ENCODE measurements around the gene ALDH16A1.
"Not testable (repeated sequence)": the region's sequence is repeated elsewhere in the genome, so short reads cannot be mapped to it uniquely, and the experiment has no call there.

Gene ALDH16A1

DNA sequence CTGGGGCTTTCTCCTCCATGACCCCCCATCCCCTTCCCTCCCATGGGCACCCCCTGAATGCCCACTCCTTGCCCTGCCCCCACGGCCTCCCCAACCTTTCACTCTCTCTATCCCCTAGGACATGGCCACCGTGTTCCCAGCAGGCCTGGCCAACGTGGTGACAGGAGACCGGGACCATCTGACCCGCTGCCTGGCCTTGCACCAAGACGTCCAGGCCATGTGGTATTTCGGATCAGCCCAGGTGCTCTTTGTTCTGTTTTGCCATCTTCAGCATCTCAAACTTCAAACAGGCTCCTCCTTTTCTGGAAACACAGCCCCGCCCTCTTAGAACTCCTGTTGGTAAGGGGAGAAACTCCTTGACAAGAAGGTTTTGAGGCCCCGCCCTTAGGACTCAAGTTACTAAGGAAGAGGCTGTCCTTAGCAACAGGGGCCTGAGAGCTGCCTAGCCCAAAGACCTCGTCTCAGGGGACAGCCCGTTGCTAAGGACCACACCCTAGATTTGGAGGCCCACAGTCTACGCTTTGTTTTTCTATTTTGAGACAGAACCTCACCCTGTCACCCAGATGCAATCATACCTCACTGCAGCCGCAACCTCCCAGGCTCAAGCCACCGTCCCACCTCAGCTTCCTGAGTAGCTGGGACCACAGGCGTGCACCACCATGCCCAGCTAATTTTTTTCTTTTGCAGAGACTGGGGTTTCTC, 15.9 kb downstream of the ALDH16A1 start:
- peak; percentile 80 for DNase-seq

DNA sequence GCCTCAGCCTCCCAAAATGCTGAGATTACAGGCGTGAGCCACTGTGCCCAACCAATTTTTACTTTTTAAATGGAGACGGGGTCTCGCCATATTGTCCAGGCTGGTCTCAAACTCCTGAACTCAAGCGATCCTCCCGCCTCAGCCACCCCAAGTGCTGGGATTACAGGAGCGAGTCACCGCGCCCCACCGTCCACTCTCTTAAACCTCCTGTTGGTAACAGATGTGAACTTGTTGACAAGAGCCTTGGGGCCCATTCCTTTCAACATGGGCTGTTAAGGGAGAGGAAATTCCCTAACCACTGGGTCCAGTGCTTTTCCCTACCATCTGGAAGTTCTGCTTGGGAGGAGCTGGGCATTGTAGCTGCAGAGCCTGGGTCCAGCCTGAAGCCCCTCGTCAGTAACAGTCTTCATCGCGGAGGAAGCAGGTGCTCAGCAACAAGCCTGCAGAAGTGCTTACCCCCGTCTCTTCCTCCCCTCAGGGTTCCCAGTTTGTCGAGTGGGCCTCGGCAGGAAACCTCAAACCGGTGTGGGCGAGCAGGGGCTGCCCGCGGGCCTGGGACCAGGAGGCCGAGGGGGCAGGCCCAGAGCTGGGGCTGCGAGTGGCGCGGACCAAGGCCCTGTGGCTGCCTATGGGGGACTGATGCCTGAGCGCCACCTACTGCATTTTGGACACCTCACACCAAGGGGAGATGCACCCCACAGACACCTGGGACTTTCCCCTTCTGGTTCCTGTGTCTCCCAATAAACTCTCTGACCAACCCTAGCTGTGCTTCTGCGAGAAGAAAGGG, 17.0 kb downstream of the ALDH16A1 start:
- DNase-seq = peak; percentile 50

DNA sequence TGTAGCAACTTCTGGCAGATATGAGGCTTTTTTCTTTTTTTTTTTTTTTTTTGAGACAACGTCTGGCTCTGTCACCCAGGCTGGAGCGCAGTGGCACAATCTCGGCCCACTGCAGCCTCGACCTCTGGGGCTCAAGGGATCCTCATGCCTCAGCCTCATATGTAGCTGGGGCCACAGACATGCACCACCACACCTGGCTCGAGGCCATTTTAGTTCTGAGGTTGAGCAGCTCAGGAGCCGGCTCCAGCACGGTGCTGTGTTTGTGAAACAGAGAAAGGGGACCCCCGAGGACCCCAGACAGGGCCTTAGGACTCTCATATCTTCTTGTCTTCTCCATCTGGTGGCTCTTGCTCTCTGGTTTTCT, 17.6 kb downstream of the ALDH16A1 start:
- DNase-seq = no peak

DNA sequence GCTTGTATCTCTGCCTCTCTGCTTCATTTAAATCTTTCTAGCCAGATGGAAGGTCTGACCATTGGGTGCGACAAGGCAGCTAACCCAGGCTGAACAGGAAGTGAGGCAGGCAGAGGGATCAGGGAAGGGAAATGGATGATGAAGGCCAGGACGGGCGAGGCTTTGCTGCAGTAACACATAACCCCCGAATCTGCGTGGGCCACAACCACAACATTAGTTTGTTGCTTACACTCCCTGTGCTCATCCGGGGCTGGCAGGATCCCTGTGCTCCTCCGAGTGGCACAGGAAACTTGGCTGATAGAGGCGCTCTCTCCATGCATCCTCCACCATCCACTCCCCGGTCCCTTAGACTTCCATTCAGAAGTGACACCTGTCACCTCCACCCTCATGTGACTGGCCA, 19.9 kb downstream of the ALDH16A1 start:
- peak; percentile 36 for DNase-seq

DNA sequence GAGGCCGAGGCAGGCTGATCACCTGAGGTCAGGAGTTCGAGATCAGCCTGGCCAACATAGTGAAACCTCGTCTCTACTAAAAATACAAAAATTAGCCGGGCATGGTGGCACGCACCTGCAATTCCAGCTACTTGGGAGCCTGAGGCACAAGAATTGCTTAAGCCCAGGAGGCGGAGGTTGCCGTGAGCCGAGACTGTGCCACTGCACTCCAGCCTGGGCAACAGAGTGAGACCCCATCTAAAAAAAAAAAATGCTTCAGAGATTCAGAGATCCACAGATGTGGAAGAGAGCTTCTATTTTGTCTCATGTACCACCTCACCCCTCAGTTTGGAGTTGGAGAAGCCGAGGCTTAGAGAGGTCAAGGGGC, 20.5 kb downstream of the ALDH16A1 start:
- DNase-seq = not testable (repeated sequence)

DNA sequence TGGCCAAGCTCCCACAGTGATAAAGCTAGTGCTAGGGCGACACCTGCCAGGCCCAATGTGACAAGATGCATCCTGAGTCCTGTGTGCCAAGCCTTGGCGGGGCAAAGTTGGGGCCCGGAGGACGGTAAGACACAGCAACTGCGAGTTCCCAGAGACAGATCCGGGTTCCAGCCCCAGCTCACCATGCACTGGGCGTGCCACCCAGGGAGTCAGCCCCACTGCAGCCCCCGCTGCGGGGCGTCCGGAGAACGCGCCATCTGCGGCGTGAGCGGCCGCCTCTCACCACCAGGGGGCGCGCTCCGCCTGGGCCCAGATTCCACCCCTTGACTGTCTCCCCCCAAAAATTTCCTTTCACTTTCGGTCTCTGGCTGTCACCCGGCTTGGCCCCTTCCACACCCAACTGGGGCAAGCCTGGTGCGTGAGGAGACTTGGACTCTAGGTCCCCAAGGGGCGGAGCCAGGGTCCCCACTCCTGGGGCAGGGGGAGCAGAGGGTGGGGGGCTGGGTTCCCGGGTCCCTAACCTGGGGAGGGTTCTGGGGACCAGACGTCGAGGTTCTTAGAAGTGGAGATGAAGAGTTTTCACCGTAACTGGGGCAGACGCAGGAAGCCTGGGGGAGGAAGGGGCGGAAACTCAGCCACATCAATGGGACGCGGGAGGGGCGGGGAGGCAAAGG, 21.0 kb downstream of the ALDH16A1 start, which contains the start of gene FLT3LG:
Gene FLT3LG (plus strand): TSS at position 348 of the 674 bp plus-strand sequence. CDS start 425 bp downstream, outside the sequence.
- DNase-seq = peak; percentile 79

DNA sequence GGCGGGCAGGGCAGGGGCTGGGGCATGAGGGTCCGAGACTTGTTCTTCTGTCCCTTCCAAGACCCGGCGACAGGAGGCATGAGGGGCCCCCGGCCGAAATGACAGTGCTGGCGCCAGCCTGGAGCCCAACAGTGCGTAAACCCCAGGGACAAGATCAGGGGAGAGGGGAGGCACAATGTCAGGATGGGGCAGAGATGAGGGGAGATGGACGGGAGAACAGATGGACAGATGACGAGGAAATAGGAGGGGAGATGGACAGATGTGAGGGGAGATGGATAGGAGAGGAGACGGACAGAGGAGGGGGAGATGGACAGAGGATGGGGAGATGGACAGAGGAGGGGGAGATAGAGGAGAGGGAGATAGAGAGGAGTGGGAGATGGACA, 21.5 kb downstream of the ALDH16A1 start:
- DNase-seq = no peak

DNA sequence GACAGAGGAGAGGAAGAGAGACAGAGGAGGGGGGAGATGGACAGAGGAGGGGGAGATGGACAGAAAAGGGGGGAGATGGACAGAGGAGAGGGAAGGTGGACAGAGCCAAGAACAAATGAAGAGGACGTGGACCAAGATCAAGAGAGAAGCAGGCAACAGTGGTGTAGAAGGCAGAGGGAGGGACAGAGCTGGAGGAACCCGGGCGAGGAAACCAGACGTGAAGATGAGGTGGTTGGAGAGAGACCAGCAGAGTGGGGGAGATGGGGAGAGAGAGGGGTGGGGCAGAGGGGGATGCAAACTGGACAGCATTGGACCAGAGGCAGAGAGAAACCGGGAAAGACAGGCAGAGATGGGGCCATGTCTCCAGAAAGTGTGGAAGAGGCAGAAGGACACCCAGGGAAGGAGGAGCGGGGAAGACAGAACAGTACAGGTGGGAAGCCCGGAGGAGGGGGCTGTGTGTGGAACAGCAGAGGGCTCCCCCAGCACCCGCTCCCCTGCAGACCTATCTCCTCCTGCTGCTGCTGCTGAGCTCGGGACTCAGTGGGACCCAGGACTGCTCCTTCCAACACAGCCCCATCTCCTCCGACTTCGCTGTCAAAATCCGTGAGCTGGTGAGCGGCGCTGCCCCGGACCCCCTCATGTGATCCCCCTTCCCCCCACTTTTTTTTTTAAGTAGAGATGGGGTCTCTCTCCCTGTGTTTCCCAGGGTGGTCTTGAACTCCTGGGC, 22.3 kb downstream of the ALDH16A1 start:
- no peak for DNase-seq

DNA sequence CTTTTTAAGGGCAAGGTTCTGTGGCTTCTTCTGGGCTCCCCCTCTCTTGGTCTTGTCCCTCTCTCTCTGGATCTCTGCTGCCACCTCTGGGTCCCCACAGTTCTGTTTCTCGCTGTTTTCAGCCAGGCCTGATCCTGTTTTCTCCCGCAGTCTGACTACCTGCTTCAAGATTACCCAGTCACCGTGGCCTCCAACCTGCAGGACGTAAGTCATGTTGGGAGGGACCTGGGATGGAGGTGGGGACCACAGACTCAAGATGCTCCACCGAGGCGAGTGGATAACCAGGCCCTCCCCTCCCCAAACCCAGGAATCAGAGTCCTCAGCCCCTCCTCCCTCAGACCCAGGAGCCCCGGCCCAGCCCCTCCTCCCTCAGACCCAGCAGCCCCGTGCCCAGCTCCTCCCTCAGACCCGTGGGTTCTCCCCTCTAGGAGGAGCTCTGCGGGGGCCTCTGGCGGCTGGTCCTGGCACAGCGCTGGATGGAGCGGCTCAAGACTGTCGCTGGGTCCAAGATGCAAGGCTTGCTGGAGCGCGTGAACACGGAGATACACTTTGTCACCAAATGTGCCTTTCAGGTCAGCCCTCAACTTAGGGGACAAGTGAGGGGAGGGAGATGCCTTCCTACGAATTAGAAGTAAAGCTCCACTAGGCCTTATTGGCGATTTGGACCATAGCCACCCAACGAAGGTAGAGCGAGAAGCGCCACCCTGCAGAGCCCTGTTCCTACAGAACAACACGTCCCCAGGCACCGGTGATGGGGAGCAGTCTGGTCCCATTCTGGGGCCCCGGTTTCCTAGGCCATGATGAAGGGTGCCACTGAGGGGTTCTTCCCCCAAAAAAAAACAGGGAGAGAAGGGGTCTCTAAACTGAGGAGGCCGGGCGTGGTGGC, 23.2 kb downstream of the ALDH16A1 start:
- DNase-seq = no peak

DNA sequence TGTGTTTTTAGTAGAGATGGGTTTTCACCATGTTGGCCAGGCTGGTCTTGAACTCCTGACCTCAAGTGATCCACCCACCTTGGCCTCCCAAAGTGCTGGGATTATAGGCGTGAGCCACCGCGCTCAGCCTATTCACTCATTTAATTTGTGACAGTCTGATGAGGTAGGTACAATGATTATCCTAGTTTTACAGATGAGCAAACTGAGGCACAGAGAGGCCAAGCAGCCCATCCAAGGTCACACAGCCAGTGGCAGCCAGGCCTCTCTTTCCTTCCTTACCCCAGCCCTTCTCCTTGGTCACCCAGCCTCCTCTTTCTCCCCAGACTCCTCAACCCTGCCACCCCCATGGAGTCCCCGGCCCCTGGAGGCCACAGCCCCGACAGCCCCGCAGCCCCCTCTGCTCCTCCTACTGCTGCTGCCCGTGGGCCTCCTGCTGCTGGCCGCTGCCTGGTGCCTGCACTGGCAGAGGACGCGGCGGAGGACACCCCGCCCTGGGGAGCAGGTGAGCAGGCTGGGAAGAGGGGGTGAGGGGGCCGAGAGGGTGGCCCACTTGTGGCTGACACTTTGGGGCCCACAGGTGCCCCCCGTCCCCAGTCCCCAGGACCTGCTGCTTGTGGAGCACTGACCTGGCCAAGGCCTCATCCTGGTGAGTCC, 27.1 kb downstream of the ALDH16A1 start:
- DNase-seq = no peak

DNA sequence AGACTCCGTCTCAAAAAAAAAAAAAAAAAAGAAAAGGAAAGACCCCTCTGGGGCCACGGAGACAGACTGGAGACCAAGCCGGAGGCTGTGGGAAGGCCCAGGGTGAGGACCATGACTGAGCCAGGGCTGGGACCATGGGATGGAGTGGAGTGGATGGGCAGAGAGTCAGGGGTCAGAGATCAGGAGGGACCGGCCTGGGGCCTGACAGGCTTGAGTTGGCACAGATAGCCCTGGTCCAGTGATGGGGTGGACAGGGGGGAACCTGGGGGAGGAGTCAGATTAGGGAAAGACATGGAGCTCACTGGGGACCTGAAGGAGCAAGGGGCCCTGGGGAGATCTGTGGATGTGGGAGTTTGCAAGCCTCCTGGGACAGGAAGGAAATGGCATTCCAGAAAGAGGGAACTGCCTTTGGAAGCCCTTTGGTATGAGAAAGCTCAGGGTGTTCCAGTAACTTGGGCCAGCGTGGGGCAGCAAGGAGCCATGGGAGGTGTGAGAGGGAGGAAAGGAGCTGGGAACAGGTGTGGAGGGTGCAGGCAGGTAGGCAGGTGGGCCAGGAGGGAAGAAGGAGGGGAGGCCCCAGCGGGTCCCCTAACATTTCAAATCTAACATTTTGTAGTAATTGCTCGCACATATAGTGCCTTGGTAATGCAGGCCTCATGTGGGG, 28.1 kb downstream of the ALDH16A1 start:
- DNase-seq = no peak

DNA sequence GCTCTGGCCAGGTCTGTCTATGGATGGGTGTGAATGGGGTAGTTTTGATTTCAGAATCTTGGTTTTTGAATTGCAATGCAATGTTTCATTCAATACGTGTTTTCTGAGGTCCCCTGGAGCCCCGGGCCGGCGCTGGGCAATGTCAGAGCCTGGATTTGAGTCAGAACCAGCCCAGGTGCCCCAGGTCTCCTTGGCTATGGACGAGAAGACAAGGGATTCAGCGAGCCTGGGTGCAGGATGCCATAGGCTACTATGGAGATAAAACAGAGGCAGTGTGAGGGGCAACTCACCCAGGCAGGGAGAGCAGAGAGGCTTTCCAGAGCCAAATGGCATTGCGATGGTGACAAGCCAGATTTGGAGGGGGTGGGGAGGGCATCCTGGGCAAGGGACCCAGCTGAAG, 33.2 kb downstream of the ALDH16A1 start:
- DNase-seq = no peak

DNA sequence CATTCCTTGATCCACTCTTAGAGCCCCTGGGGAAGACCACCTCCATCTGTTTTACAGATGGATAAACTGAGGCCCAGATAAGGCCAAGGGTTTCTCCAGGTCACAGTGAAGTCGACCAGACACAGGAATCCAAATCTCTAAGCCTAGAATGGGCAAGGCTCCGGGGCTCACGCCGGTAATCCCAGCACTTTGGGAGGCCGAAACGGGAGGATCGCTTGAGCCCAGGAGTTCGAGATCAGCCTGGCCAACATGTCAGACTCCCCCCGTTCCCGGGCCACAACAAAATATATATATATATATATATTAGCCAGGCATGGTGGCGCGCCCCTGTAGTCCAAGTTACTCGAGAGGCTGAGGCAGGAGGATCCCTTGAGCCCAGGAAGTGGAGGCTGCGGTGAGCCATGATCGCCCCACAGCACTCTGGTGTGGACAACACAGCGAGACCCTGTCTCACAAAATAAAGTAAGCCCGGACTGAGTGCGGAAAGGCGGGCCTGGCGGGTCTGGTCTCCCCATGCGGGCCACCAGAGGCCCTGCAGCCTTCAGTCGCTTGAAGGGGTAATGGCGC, 33.8 kb downstream of the ALDH16A1 start:
- no peak for DNase-seq

DNA sequence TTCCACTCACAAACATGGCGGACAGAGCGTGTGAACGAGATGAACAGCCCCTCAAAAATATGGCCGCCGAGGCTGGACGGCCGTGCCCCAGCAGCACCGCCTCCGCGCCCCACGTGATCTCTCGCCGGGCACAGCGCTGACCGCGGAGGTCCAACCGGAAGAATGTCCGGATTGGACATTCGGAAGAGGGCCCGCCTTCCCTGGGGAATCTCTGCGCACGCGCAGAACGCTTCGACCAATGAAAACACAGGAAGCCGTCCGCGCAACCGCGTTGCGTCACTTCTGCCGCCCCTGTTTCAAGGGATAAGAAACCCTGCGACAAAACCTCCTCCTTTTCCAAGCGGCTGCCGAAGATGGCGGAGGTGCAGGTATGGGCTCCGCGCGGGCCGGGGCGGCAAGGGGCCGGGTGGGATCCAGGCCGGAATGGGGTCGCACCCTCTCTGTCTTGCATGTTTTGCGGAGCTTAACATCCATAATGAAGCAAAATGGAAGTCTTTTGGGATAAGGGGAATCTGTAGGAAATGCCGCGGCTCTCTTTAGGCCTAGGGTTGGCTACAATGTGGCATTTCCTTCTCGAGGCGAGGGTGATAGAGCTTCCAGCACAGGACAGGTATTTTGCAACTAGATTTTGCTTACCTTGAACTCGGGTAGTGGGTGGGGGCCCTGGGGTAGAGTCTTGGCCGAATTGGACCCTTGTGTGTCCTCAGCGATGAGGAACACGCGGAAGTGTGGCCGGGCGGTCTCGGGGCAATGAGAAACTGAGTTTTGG, 34.4 kb downstream of the ALDH16A1 start, which contains the start of gene RPL13A:
Gene RPL13A (plus strand): TSS at position 332 of the 769 bp plus-strand sequence. CDS start 22 bp downstream, at position 354.
- peak; percentile 100 for DNase-seq

DNA sequence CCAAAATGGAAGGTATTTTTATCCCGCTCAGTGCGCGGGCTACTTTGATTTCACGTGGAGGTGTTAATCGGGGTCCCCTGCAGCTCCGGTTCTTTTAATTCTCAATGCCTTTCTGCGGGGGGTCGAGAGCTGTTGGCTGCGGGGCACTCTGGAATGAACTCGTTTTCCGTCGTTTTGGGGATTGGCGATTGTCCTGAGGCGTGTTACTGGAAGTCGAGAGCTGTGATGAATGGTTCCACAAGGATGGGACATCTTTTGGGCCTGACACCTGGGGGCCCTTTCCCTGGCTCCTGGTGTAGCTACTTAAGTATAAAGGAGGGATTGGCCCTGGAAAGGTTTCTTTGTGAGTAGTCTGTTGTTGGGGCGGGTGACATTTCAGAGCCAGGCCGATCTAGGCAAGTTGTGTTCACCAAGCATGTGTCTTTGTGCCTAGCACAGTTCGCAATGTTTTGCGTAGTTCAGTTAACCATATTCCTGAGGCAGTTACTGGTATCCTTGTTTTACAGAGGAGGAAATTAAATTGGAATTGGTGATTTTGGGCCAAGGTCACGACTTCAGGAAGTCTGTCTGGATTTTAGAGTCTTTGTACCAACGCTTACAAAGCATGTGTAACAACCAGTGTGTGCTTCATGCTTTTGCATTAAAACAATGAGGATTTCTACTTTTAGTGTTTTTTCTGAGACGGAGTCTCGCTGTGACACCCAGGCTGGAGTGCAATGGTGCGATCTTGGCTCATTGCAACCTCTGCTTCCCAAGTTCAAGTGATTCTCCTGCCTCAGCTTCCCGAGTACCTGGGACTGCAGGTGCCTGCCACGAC, 35.2 kb downstream of the ALDH16A1 start:
- DNase-seq = no peak

DNA sequence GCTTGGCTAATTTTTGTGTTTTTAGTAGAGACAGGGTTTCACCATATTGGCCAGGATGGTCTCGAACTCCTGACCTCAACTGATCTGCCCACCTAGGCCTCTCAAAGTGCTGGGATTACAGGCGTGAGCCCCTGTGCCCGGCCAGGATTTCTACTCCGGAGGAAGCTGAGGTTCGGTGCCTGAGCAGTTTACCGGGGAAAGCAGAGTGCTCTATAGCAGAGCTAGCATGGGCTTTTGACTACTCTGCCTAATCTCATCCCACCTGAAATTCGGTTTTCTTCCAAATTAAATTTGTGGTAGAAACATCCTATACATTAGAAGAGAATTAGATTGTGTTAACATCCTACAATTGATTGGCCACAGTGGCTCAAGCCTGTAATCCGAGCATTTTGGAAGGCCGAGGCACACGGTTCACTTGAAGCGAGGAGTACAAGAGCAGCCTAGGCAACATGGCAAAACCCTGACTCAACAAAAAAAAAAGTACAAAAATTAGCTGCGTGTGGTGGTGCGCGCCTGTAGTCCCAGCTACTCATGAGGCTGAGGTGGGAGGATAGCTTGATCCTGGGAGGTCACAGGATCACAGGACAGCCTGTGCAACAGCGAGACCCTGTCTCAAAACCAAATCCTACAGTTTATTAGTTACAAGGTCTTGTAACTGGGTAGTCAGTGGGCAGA, 36.0 kb downstream of the ALDH16A1 start:
- DNase-seq = no peak

DNA sequence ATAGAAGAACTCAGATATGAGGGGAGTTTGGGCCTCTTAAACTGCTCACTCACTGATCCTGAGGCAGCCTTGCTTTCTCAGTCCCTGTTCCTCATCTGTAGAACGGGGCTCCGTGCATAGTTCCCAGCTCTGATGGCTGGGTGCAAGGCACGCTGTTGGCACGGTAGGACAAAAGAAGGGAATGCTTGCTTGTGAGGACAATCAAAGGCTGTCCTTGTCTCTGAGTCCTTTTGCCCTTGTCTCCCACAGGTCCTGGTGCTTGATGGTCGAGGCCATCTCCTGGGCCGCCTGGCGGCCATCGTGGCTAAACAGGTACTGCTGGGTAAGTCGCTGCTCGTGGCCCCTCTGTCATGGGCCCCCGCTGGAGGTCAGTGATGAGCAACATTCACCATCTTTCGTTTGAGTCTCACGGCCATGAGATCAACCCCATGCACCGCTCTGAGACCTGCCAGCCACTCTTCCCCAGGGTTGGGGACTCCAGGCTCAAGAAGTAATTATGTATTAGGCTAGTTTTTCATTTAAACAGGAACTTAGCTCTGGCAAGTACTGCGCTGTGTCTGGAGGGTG, 36.7 kb downstream of the ALDH16A1 start:
- DNase-seq = peak; percentile 57

Data from MV-4-11 (cell line).